GM23338 (cell line): ENCODE data around the gene PPP6R3. TPM values are rescaled to one million over a fixed set of nuclear protein-coding genes. Genes with fewer than 3 reads are reported as not detected.

Experiments used
- ATAC-seq: fragments of 200-7000 bp; cut with Tn5 transposase; 3 replicates; pipeline ENCODE4 v1.9.1; 2020
- DNase-seq: peaks from one replicate; pipeline ENCODE4 v3.0.0-alpha.2; 2015; ENCODE audit warnings: low spot score
- H2AFZ ChIP-seq: fragments of 200-600 bp; sonication (generic); 2 replicates; pipeline ENCODE4 v1.8.0; 2016; ENCODE audit warnings: antibody characterized with exemption, mild to moderate bottlenecking, moderate library complexity
- H3F3A ChIP-seq: fragments of 200-600 bp; sonication (generic); replicated peaks from 2 replicates; pipeline ENCODE4 v1.8.0; 2017; ENCODE audit warnings: antibody characterized with exemption, mixed run types, low read depth
- H3K27ac ChIP-seq: fragments of 200-600 bp; sonication (generic); 2 replicates; pipeline ENCODE4 v1.6.1; 2016; ENCODE audit warnings: low read depth
- H3K27me3 ChIP-seq: fragments of 200-600 bp; sonication (generic); 2 replicates; pipeline ENCODE4 v1.8.0; 2016; ENCODE audit warnings: mild to moderate bottlenecking, mixed run types, moderate library complexity; ENCODE audit not compliant: insufficient read depth
- H3K36me3 ChIP-seq: fragments of 200-600 bp; sonication (generic); 2 replicates; pipeline ENCODE4 v1.8.0; 2016; ENCODE audit warnings: mild to moderate bottlenecking; ENCODE audit not compliant: insufficient read depth
- H3K4me1 ChIP-seq: fragments of 200-600 bp; sonication (generic); 2 replicates; pipeline ENCODE4 v1.8.0; 2016; ENCODE audit warnings: mild to moderate bottlenecking, moderate library complexity; ENCODE audit not compliant: insufficient read depth
- H3K4me2 ChIP-seq: fragments of 200-600 bp; sonication (generic); 2 replicates; pipeline ENCODE4 v1.7.1; 2017; ENCODE audit warnings: mixed run types
- H3K4me3 ChIP-seq: fragments of 200-600 bp; sonication (generic); 2 replicates; pipeline ENCODE4 v1.6.1; 2016; ENCODE audit warnings: mixed run types
- H3K79me2 ChIP-seq: fragments of 200-600 bp; sonication (generic); replicated peaks from 2 replicates; pipeline ENCODE4 v1.8.0; 2017; ENCODE audit warnings: mild to moderate bottlenecking; ENCODE audit not compliant: insufficient read depth
- H3K9me2 ChIP-seq: fragments of 200-600 bp; sonication (generic); 2 replicates; pipeline ENCODE4 v1.8.0; 2017; ENCODE audit not compliant: insufficient read depth
- H4K20me1 ChIP-seq: fragments of 200-600 bp; sonication (generic); replicated peaks from 2 replicates; pipeline ENCODE4 v1.8.0; 2017; ENCODE audit warnings: mild to moderate bottlenecking; ENCODE audit not compliant: insufficient read depth
- H3K27ac Mint-ChIP-seq: 2 replicates; pipeline ENCODE4 v1.8.0; 2020; ENCODE audit warnings: inconsistent platforms, mild to moderate bottlenecking, moderate library complexity, mixed read lengths
- H3K27me3 Mint-ChIP-seq: 3 replicates; pipeline ENCODE4 v1.8.0; 2022; ENCODE audit warnings: low read depth, mild to moderate bottlenecking, moderate library complexity, mixed read lengths, inconsistent platforms; ENCODE audit not compliant: insufficient read depth, poor library complexity
- H3K36me3 Mint-ChIP-seq: 3 replicates; pipeline ENCODE4 v1.8.0; 2021; ENCODE audit warnings: low read depth, mild to moderate bottlenecking, inconsistent platforms, moderate library complexity, mixed read lengths
- H3K4me1 Mint-ChIP-seq: 3 replicates; pipeline ENCODE4 v1.8.0; 2020; ENCODE audit warnings: mild to moderate bottlenecking, inconsistent platforms, mixed read lengths
- H3K4me3 Mint-ChIP-seq: 3 replicates; pipeline ENCODE4 v1.8.0; 2021; ENCODE audit warnings: moderate library complexity, mild to moderate bottlenecking, inconsistent platforms, mixed read lengths
- H3K9me3 Mint-ChIP-seq: 3 replicates; pipeline ENCODE4 v1.8.0; 2020; ENCODE audit warnings: moderate library complexity, mild to moderate bottlenecking, inconsistent platforms, mixed read lengths
- CREB1 ChIP-seq: fragments of 250-450 bp; sonication (Bioruptor Pico); IDR thresholded peaks from 2 replicates; pipeline ENCODE4 v1.5.0; 2020; ENCODE audit warnings: low read depth, mild to moderate bottlenecking, moderate library complexity
- ETS1 ChIP-seq: IDR thresholded peaks from 2 replicates; pipeline ENCODE4 v1.6.1; 2016; ENCODE audit warnings: antibody characterized with exemption
- EZH2 ChIP-seq: fragments of 200-600 bp; sonication (generic); IDR thresholded peaks from one replicate; pipeline ENCODE4 v1.8.0; 2017; ENCODE audit warnings: antibody characterized with exemption, mild to moderate bottlenecking, low read depth; ENCODE audit not compliant: unreplicated experiment
- JUNB ChIP-seq: IDR thresholded peaks from one replicate; pipeline ENCODE4 v1.6.1; 2016; ENCODE audit warnings: antibody characterized with exemption; ENCODE audit not compliant: unreplicated experiment
- REST ChIP-seq: IDR thresholded peaks from one replicate; pipeline ENCODE4 v1.6.1; 2018; ENCODE audit warnings: antibody characterized with exemption; ENCODE audit not compliant: unreplicated experiment
- STAT1 ChIP-seq: IDR thresholded peaks from one replicate; pipeline ENCODE4 v1.6.1; 2016; ENCODE audit warnings: antibody characterized with exemption; ENCODE audit not compliant: unreplicated experiment
- ZNF114 ChIP-seq: fragments of 250-450 bp; sonication (Bioruptor Pico); IDR thresholded peaks from 2 replicates; pipeline ENCODE4 v1.5.0; 2020; ENCODE audit warnings: mild to moderate bottlenecking, moderate library complexity
- ZNF331 ChIP-seq: fragments of 250-450 bp; sonication (Bioruptor Pico); IDR thresholded peaks from 2 replicates; pipeline ENCODE4 v1.5.0; 2020; ENCODE audit warnings: low read depth, mild to moderate bottlenecking, moderate library complexity
- polyA plus RNA-seq: library from polyadenylated mRNA; unstranded; fragments of >200 nt; fragmentation: Nextera tagmentation; extraction: Ambion mirVana; gene quantifications from 2 replicates; pipeline ENCODE4 v1.2.1, GENCODE V29; 2016
- total RNA-seq: library from RNA; depleted of rRNA; stranded (reverse); fragments of >200 nt; shearing (Covaris generic); gene quantifications from 2 replicates; pipeline ENCODE4 v1.2.3, GENCODE V29; 2014
- TF ChIP-seq, protein P1 (sequence below), 2 experiments: fragments of 200-600 bp in 1 of 2; sonication (generic) in 1 of 2; conservative IDR thresholded peaks; 2 replicates each; pipeline versions ENCODE4 v1.5.1 to v1.6.1; 2016 to 2017; ENCODE audit warnings: antibody characterized with exemption in 2 of 2, low read depth in 2 of 2, mild to moderate bottlenecking in 2 of 2, moderate library complexity in 1 of 2
- TF ChIP-seq, protein P2 (sequence below): fragments of 250-450 bp; sonication (Bioruptor Pico); IDR thresholded peaks from 2 replicates; pipeline ENCODE4 v1.5.0; 2020; ENCODE audit warnings: mild to moderate bottlenecking, moderate library complexity

The PPP6R3 gene
- total and polyA plus RNA-seq, 2 experiments from 2014 or later: 170 to 268 TPM

DNA sequence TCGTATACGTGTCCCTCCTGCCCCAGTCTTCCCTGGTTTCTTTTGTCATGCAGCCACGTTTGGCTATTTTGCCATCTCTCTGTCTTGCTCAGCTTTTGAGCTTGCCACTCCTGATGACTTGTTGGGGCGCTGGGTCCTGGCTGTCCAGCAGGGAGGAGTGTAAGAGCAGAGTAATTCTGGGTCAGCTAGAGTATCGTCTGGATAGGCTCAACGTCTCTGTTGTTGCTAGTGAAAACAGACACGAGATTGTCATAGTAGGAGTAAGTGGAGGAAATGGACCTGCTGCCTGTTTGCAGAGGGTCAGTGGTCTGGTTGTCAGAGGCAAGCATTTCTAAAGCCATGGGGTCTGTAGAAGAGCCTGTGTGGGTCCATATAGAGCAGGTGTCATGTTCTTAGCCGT is 83.0 kb downstream of the PPP6R3 start (continued):
- TF ChIP-seq REST (no peak), EZH2 (no peak), ZNF114 (no peak), CREB1 (CRISPR knock-in tag) (no peak), JUNB (no peak), ETS1 (no peak)
- TF ChIP-seq, protein P1, sequence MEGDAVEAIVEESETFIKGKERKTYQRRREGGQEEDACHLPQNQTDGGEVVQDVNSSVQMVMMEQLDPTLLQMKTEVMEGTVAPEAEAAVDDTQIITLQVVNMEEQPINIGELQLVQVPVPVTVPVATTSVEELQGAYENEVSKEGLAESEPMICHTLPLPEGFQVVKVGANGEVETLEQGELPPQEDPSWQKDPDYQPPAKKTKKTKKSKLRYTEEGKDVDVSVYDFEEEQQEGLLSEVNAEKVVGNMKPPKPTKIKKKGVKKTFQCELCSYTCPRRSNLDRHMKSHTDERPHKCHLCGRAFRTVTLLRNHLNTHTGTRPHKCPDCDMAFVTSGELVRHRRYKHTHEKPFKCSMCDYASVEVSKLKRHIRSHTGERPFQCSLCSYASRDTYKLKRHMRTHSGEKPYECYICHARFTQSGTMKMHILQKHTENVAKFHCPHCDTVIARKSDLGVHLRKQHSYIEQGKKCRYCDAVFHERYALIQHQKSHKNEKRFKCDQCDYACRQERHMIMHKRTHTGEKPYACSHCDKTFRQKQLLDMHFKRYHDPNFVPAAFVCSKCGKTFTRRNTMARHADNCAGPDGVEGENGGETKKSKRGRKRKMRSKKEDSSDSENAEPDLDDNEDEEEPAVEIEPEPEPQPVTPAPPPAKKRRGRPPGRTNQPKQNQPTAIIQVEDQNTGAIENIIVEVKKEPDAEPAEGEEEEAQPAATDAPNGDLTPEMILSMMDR (conservative IDR thresholded peaks at IDR 0.05; ENCODE audit: low read depth in 2 of 2): no peak

- DNase-seq (no peak), ATAC-seq (no peak)
- no peak overlapping the region for H3K4me2 ChIP-seq
- peaks cover 69% of the 10 kb centered on the region for H3K4me1 Mint-ChIP-seq
- no peak overlapping the region for H3K4me3 Mint-ChIP-seq
- peaks cover 13% of the 10 kb centered on the region for H3K27me3 Mint-ChIP-seq
- no peaks in the 10 kb centered on the region; the same call in 2 of the 3 replicates for H3K9me3 Mint-ChIP-seq
- H3F3A ChIP-seq: peaks cover 4% of the 10 kb centered on the region; the same call in 1 of the 2 replicates
- H3K36me3 ChIP-seq: peaks cover 12% of the 10 kb centered on the region; the same call in 1 of the 2 replicates
- H3K36me3 Mint-ChIP-seq: peaks cover 66% of the 10 kb centered on the region
- peaks cover 96% of the 10 kb centered on the region for H3K79me2 ChIP-seq
- no peaks in the 10 kb centered on the region for H3K9me2 ChIP-seq
- H3K4me3 ChIP-seq: no peak overlapping the region
- no peak overlapping the region; the same call in 1 of the 2 replicates for H3K27ac ChIP-seq
- no peak overlapping the region for H2AFZ ChIP-seq
- H3K4me1 ChIP-seq: peaks cover 32% of the 10 kb centered on the region
- peaks cover 41% of the 10 kb centered on the region for H4K20me1 ChIP-seq
- no peak overlapping the region for H3K27ac Mint-ChIP-seq
- no peaks in the 10 kb centered on the region for H3K27me3 ChIP-seq
- TF ChIP-seq, protein P1 (conservative IDR thresholded peaks at IDR 0.05; ENCODE audit: low read depth in 2 of 2): no peak
- TF ChIP-seq EZH2: no peak
- TF ChIP-seq JUNB: no peak
- TF ChIP-seq STAT1: no peak
- no peak for TF ChIP-seq ZNF331 (CRISPR knock-in tag)
- TF ChIP-seq CREB1 (CRISPR knock-in tag): no peak
- TF ChIP-seq, protein P2, sequence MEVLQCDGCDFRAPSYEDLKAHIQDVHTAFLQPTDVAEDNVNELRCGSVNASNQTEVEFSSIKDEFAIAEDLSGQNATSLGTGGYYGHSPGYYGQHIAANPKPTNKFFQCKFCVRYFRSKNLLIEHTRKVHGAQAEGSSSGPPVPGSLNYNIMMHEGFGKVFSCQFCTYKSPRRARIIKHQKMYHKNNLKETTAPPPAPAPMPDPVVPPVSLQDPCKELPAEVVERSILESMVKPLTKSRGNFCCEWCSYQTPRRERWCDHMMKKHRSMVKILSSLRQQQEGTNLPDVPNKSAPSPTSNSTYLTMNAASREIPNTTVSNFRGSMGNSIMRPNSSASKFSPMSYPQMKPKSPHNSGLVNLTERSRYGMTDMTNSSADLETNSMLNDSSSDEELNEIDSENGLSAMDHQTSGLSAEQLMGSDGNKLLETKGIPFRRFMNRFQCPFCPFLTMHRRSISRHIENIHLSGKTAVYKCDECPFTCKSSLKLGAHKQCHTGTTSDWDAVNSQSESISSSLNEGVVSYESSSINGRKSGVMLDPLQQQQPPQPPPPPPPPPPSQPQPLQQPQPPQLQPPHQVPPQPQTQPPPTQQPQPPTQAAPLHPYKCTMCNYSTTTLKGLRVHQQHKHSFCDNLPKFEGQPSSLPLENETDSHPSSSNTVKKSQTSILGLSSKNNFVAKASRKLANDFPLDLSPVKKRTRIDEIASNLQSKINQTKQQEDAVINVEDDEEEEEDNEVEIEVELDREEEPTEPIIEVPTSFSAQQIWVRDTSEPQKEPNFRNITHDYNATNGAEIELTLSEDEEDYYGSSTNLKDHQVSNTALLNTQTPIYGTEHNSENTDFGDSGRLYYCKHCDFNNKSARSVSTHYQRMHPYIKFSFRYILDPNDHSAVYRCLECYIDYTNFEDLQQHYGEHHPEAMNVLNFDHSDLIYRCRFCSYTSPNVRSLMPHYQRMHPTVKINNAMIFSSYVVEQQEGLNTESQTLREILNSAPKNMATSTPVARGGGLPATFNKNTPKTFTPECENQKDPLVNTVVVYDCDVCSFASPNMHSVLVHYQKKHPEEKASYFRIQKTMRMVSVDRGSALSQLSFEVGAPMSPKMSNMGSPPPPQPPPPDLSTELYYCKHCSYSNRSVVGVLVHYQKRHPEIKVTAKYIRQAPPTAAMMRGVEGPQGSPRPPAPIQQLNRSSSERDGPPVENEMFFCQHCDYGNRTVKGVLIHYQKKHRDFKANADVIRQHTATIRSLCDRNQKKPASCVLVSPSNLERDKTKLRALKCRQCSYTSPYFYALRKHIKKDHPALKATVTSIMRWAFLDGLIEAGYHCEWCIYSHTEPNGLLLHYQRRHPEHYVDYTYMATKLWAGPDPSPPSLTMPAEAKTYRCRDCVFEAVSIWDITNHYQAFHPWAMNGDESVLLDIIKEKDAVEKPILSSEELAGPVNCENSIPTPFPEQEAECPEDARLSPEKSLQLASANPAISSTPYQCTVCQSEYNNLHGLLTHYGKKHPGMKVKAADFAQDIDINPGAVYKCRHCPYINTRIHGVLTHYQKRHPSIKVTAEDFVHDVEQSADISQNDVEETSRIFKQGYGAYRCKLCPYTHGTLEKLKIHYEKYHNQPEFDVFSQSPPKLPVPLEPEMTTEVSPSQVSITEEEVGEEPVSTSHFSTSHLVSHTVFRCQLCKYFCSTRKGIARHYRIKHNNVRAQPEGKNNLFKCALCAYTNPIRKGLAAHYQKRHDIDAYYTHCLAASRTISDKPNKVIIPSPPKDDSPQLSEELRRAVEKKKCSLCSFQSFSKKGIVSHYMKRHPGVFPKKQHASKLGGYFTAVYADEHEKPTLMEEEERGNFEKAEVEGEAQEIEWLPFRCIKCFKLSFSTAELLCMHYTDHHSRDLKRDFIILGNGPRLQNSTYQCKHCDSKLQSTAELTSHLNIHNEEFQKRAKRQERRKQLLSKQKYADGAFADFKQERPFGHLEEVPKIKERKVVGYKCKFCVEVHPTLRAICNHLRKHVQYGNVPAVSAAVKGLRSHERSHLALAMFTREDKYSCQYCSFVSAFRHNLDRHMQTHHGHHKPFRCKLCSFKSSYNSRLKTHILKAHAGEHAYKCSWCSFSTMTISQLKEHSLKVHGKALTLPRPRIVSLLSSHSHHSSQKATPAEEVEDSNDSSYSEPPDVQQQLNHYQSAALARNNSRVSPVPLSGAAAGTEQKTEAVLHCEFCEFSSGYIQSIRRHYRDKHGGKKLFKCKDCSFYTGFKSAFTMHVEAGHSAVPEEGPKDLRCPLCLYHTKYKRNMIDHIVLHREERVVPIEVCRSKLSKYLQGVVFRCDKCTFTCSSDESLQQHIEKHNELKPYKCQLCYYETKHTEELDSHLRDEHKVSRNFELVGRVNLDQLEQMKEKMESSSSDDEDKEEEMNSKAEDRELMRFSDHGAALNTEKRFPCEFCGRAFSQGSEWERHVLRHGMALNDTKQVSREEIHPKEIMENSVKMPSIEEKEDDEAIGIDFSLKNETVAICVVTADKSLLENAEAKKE: no peak
Observed at GRCh38 chr11:68545347-68545746, 84.8 kb downstream of the PPP6R3 start.
